H1 (cell line): ENCODE measurements around the gene GCLM. TPM values are rescaled to one million over a fixed set of nuclear protein-coding genes. Genes with fewer than 3 reads are reported as not detected.

Experiments used
- CTCF ChIA-PET: fragments of 300-600 bp; sonication (Branson Sonifier 250); formaldehyde crosslinking; loops from one replicate; lab custom pipeline; 2021; ENCODE audit not compliant: partially characterized antibody; lab: Charles Lee
- POLR2A ChIA-PET: fragments of 300-600 bp; sonication (Branson Sonifier 250); formaldehyde crosslinking; loops from one replicate; lab custom pipeline; 2021; ENCODE audit warnings: inconsistent platforms; ENCODE audit not compliant: partially characterized antibody; lab: Charles Lee
- DNase-seq, 2 experiments: peaks; one replicate each; pipeline versions ENCODE4 v3.0.0 to v3.0.0-alpha.2; 2010 to 2022; ENCODE audit warnings: low spot score in 2 of 2, low read depth in 1 of 2, mixed read lengths in 1 of 2
- FAIRE-seq: peaks from 2 replicates; lab custom pipeline; 2011; peaks lifted over from hg19 to GRCh38; lab: Jason Lieb, UNC
- H2AFZ ChIP-seq: 2 replicates; pipeline ENCODE4 v1.8.1; 2012; ENCODE audit warnings: low read length, inconsistent platforms
- H2AK5ac ChIP-seq: 2 replicates; pipeline ENCODE4 v1.6.1; 2013; ENCODE audit warnings: low read depth, low read length
- H2BK120ac ChIP-seq: replicated peaks from 2 replicates; pipeline ENCODE3; 2013; ENCODE audit warnings: low read depth, low read length, inconsistent platforms
- H2BK12ac ChIP-seq: 2 replicates; pipeline ENCODE4 v1.6.1; 2013; ENCODE audit warnings: low read depth, low read length
- H2BK15ac ChIP-seq: 2 replicates; pipeline ENCODE4 v1.6.1; 2013; ENCODE audit warnings: low read length
- H2BK20ac ChIP-seq: 2 replicates; pipeline ENCODE4 v1.6.1; 2013; ENCODE audit warnings: low read length
- H2BK5ac ChIP-seq: 2 replicates; pipeline ENCODE4 v1.6.1; 2013; ENCODE audit warnings: low read depth, low read length
- H3K14ac ChIP-seq: 2 replicates; pipeline ENCODE4 v1.6.1; 2013; ENCODE audit warnings: inconsistent platforms; ENCODE audit not compliant: insufficient read length
- H3K18ac ChIP-seq: 2 replicates; pipeline ENCODE4 v1.6.1; 2013; ENCODE audit warnings: low read length; ENCODE audit errors: extremely low read depth
- H3K23ac ChIP-seq: 2 replicates; pipeline ENCODE4 v1.6.1; 2013; ENCODE audit warnings: inconsistent platforms; ENCODE audit not compliant: insufficient read length
- H3K23me2 ChIP-seq: 2 replicates; pipeline ENCODE4 v1.6.1; 2013; ENCODE audit warnings: low read depth, low read length
- H3K27ac ChIP-seq: 2 replicates; pipeline ENCODE4 v1.6.1; 2011; ENCODE audit warnings: low read depth, low read length, inconsistent platforms
- H3K27me3 ChIP-seq, 4 experiments: replicated peaks in 1 of 4; 1 replicate in 1 of 4; 2 replicates in 3 of 4; pipeline versions ENCODE4 v1.6.1 to v1.8.1; 2011 to 2013; ENCODE audit warnings: low read length in 3 of 4, mild to moderate bottlenecking in 3 of 4, inconsistent platforms in 2 of 4, mixed read lengths in 2 of 4, moderate library complexity in 1 of 4; ENCODE audit not compliant: control insufficient read depth in 3 of 4, insufficient read depth in 3 of 4; ENCODE audit errors: extremely low read depth in 1 of 4
- H3K36me3 ChIP-seq, 4 experiments: 2 replicates each; pipeline versions ENCODE4 v1.6.1 to v1.8.1; 2011 to 2013; ENCODE audit warnings: mild to moderate bottlenecking in 4 of 4, low read length in 3 of 4, moderate library complexity in 2 of 4, control low read depth in 1 of 4, inconsistent platforms in 1 of 4; ENCODE audit not compliant: insufficient read depth in 4 of 4, control insufficient read depth in 2 of 4
- H3K4ac ChIP-seq: replicated peaks from 2 replicates; pipeline ENCODE3; 2013; ENCODE audit warnings: low read length, low read depth, mixed read lengths, inconsistent platforms; ENCODE audit not compliant: insufficient read length
- H3K4me1 ChIP-seq, 4 experiments: replicated peaks in 1 of 4; 1 replicate in 1 of 4; 2 replicates in 3 of 4; pipeline versions ENCODE4 v1.6.1 to v1.8.1; 2011 to 2013; ENCODE audit warnings: low read length in 3 of 4, inconsistent platforms in 2 of 4, mixed read lengths in 1 of 4; ENCODE audit not compliant: insufficient read depth in 4 of 4, control insufficient read depth in 3 of 4
- H3K4me2 ChIP-seq, 2 experiments: 2 replicates each; pipeline versions ENCODE4 v1.6.1 to v1.8.1; 2011 to 2013; ENCODE audit warnings: low read depth in 2 of 2, low read length in 2 of 2, control low read depth in 1 of 2, inconsistent platforms in 1 of 2, mild to moderate bottlenecking in 1 of 2; ENCODE audit not compliant: insufficient read depth in 1 of 2
- H3K4me3 ChIP-seq, 4 experiments: fragments of 200-600, 300-600 bp in 1 of 4; sonication (generic), shearing (Covaris generic), sonication (Bioruptor Twin) in 1 of 4; 2 replicates each; pipeline versions ENCODE4 v1.5.1 to v1.8.1; 2011 to 2016; ENCODE audit warnings: low read length in 4 of 4, low read depth in 3 of 4, control low read depth in 2 of 4, inconsistent platforms in 2 of 4, mild to moderate bottlenecking in 2 of 4, mixed read lengths in 1 of 4, moderate library complexity in 1 of 4; ENCODE audit not compliant: insufficient read depth in 2 of 4; ENCODE audit errors: extremely low read depth in 1 of 4
- H3K56ac ChIP-seq: replicated peaks from 2 replicates; pipeline ENCODE3; 2013; ENCODE audit warnings: low read depth, mild to moderate bottlenecking, mixed read lengths, low read length, inconsistent platforms; ENCODE audit not compliant: insufficient read length
- H3K79me1 ChIP-seq: 2 replicates; pipeline ENCODE4 v1.6.1; 2013; ENCODE audit warnings: low read depth, low read length, control low read depth
- H3K79me2 ChIP-seq, 2 experiments: 2 replicates each; pipeline versions ENCODE4 v1.6.1 to v1.8.1; 2012 to 2013; ENCODE audit warnings: low read length in 2 of 2, mild to moderate bottlenecking in 2 of 2, inconsistent platforms in 1 of 2; ENCODE audit not compliant: insufficient read depth in 2 of 2, control insufficient read depth in 1 of 2
- H3K9ac ChIP-seq, 4 experiments: replicated peaks in 1 of 4; 1 replicate in 1 of 4; 2 replicates in 3 of 4; pipeline versions ENCODE4 v1.6.1 to v1.8.1; 2011 to 2013; ENCODE audit warnings: low read depth in 3 of 4, low read length in 3 of 4, control low read depth in 2 of 4, mild to moderate bottlenecking in 2 of 4, moderate library complexity in 2 of 4, inconsistent platforms in 1 of 4; ENCODE audit errors: extremely low read depth in 1 of 4
- H3K9me3 ChIP-seq, 2 experiments: 2 replicates each; pipeline versions ENCODE4 v1.6.1 to v1.8.1; 2012 to 2013; ENCODE audit warnings: mild to moderate bottlenecking in 2 of 2, moderate library complexity in 2 of 2, control low read depth in 1 of 2, inconsistent platforms in 1 of 2, low read depth in 1 of 2, low read length in 1 of 2, mixed read lengths in 1 of 2; ENCODE audit not compliant: insufficient read depth in 2 of 2
- H4K20me1 ChIP-seq, 2 experiments: replicated peaks in 1 of 2; 2 replicates each; pipeline versions ENCODE3 to v1.8.1; 2011 to 2013; ENCODE audit warnings: inconsistent platforms in 2 of 2, low read length in 2 of 2, mild to moderate bottlenecking in 1 of 2; ENCODE audit not compliant: insufficient read depth in 2 of 2, control insufficient read depth in 1 of 2
- H4K5ac ChIP-seq: 2 replicates; pipeline ENCODE4 v1.6.1; 2013; ENCODE audit warnings: low read length, low read depth, mixed read lengths, inconsistent platforms; ENCODE audit not compliant: insufficient read length
- H4K8ac ChIP-seq: 2 replicates; pipeline ENCODE4 v1.8.0; 2013; ENCODE audit warnings: mild to moderate bottlenecking, moderate library complexity, low read length, inconsistent platforms; ENCODE audit not compliant: insufficient read depth; ENCODE audit errors: extremely low read depth
- H4K91ac ChIP-seq: replicated peaks from 2 replicates; pipeline ENCODE3; 2013; ENCODE audit warnings: low read length, mixed read lengths, inconsistent platforms; ENCODE audit not compliant: insufficient read length
- CHD2 ChIP-seq: IDR thresholded peaks from 2 replicates; pipeline ENCODE4 v1.6.1; 2012; ENCODE audit warnings: low read length, improper control_type of control experiment
- CREB1 ChIP-seq: IDR thresholded peaks from 2 replicates; pipeline ENCODE4 v1.6.1; 2012; ENCODE audit warnings: inconsistent platforms
- CTCF ChIP-seq, 3 experiments: IDR thresholded peaks; 1 replicate in 2 of 3; 2 replicates in 1 of 3; pipeline versions ENCODE4 v1.5.1 to v1.6.1; 2011; ENCODE audit warnings: low read length in 3 of 3, mild to moderate bottlenecking in 3 of 3, inconsistent platforms in 2 of 3, low read depth in 1 of 3, moderate library complexity in 1 of 3; ENCODE audit not compliant: insufficient read depth in 1 of 3; ENCODE audit errors: control extremely low read depth in 1 of 3
- GABPA ChIP-seq: IDR thresholded peaks from 2 replicates; pipeline ENCODE4 v1.6.1; 2011; ENCODE audit warnings: mild to moderate bottlenecking, low read length, moderate library complexity, borderline replicate concordance; ENCODE audit not compliant: insufficient read depth
- GTF2F1 ChIP-seq: IDR thresholded peaks from 2 replicates; pipeline ENCODE4 v1.6.1; 2012; ENCODE audit warnings: low read depth, low read length, improper control_type of control experiment, borderline replicate concordance
- HDAC6 ChIP-seq: IDR thresholded peaks from one replicate; pipeline ENCODE4 v1.7.1; 2012; ENCODE audit warnings: low read depth, mild to moderate bottlenecking, inconsistent platforms, low read length, moderate library complexity
- JUND ChIP-seq: IDR thresholded peaks from 2 replicates; pipeline ENCODE4 v1.6.1; 2011; ENCODE audit warnings: mild to moderate bottlenecking, improper control_type of control experiment, low read length
- POU5F1 ChIP-seq: IDR thresholded peaks from 2 replicates; pipeline ENCODE4 v1.6.1; 2011; ENCODE audit warnings: low read depth, mild to moderate bottlenecking, low read length, moderate library complexity
- RNF2 ChIP-seq: fragments of 200-900, 300-1000 bp; sonication (generic); IDR thresholded peaks from 2 replicates; pipeline ENCODE4 v1.7.1; 2016; ENCODE audit warnings: borderline replicate concordance, low read depth, mild to moderate bottlenecking, antibody characterized with exemption, low read length; ENCODE audit not compliant: poor library complexity, severe bottlenecking; ENCODE audit errors: missing control alignments
- USF2 ChIP-seq: IDR thresholded peaks from 2 replicates; pipeline ENCODE4 v1.6.1; 2011; ENCODE audit warnings: low read length, improper control_type of control experiment
- WGBS, 2 experiments: shearing (Covaris generic) in 1 of 2; methylation state at CpG; one replicate each; pipeline versions ENCODE4 v1.1.6 to v1.1.7; 2013 to 2015; ENCODE audit warnings: low lambda C conversion rate in 2 of 2, mixed read lengths in 2 of 2, inconsistent platforms in 1 of 2, low coverage in 1 of 2, missing lambda C conversion rate in 1 of 2; ENCODE audit not compliant: insufficient replicate concordance in 2 of 2, insufficient coverage in 1 of 2, insufficient read length in 1 of 2; ENCODE audit errors: extremely low coverage in 1 of 2, missing lambda C conversion rate in 1 of 2; 5-methylcytosine and 5-hydroxymethylcytosine counted together
- polyA plus RNA-seq, 7 experiments: library from polyadenylated mRNA; depleted of rRNA in 3 of 7; stranded (reverse) in 5 of 7; unstranded in 2 of 7; fragments of >200 nt in 5 of 7; fragments of 200-250 nt in 2 of 7; gene quantifications; 1 replicate in 5 of 7; 2 replicates in 1 of 7; 4 replicates in 1 of 7; pipeline versions ENCODE4 v1.2.1 to v1.2.3, GENCODE V29; 2011 to 2013; ENCODE audit warnings: missing spikeins in 2 of 7, mixed read lengths in 2 of 7
- total RNA-seq: library from RNA; stranded (reverse); fragmentation: NEBNext Ultra II Directional; extraction: Animal tissue kit (Norgen Biotek cat#: 25700); gene quantifications from 2 replicates; pipeline ENCODE4 v1.2.1, GENCODE V29; 2021

GCLM gene
- total and polyA plus RNA-seq, 2 of the 8 experiments (the other 6 are each of a cell fraction or from before 2014, with no cell fraction given), result 3.1 to 12.8 TPM

- Histone ChIP-seq H2BK15ac (no peak overlapping the region), H3K4me1 (peaks cover 2 to 5% (median 4%) of the 10 kb centered on the region in 4 experiments; a peak in 4 of 7 replicates), H3K9me3 (peaks cover 6 to 15% of the 10 kb centered on the region in 2 experiments), H3K9ac (no peak overlapping the region), H4K91ac (no peak overlapping the region), H3K27me3 (no peaks in the 10 kb centered on the region), H2BK12ac (no peak overlapping the region), H3K4me2 (peak overlapping the region in 1 of 2 experiments; percentile 53; a peak in 1 of 4 replicates), H4K20me1 (no peaks in the 10 kb centered on the region), H3K4me3 (peak overlapping the region in 1 of 4 experiments; percentile 10; a peak in 1 of 8 replicates), H3K36me3 (no peaks in the 10 kb centered on the region), H3K23me2 (no peaks in the 10 kb centered on the region), H2BK5ac (no peak overlapping the region), H4K8ac (no peak overlapping the region), H3K18ac (no peak overlapping the region), H3K56ac (no peak overlapping the region), H3K79me1 (no peaks in the 10 kb centered on the region), H3K4ac (no peak overlapping the region), H3K27ac (no peak overlapping the region), H2AFZ (no peak overlapping the region), H2BK20ac (no peak overlapping the region), H3K79me2 (no peaks in the 10 kb centered on the region), H3K14ac (no peak overlapping the region), H3K23ac (no peak overlapping the region), H2AK5ac (no peak overlapping the region), H2BK120ac (no peak overlapping the region), H4K5ac (no peak overlapping the region)
- POLR2A ChIA-PET, result interaction anchor here (1.6 kb wide), 1 partner anchor 10 kb away, joined by 4 read pairs; no protein-coding TSS in a partner anchor
- CTCF ChIA-PET, result interaction anchor here (0.9 kb wide), 2 partner anchors 10 to 217 kb away, joined by 3 to 4 read pairs; no protein-coding TSS in a partner anchor
- FAIRE-seq (peak; percentile 69), DNase-seq (no peak)
- 0% methylated on average over 1 of the region's 1 CpG; no CpG with 5 or more reads in 1 of the 2 experiments for WGBS, 2 experiments
- TF ChIP-seq CTCF (IDR thresholded peaks at IDR 0.05; ENCODE audit: control extremely low read depth in 1 of 3, insufficient read depth in 1 of 3, low read depth in 1 of 3, low read length in 3 of 3), result no peak
- TF ChIP-seq POU5F1, result no peak
- TF ChIP-seq CREB1, result no peak
- no peak for TF ChIP-seq RNF2
- TF ChIP-seq GTF2F1, result no peak
- TF ChIP-seq GABPA, result no peak
- TF ChIP-seq JUND, result no peak
- no peak for TF ChIP-seq CHD2
- no peak for TF ChIP-seq HDAC6
- no peak for TF ChIP-seq USF2
These were observed 10.6 kb upstream of the GCLM start for GRCh38 chr1:93919780-93920179.
